M059J (cell line): ENCODE results near the gene IGSF22. TPM values are rescaled to one million over a fixed set of nuclear protein-coding genes. Genes with fewer than 3 reads are reported as not detected.
"Not testable (repeated sequence)": the region's sequence is repeated elsewhere in the genome, so short reads cannot be mapped to it uniquely, and the experiment has no call there.

Experiments
- DNase-seq: peaks from one replicate; pipeline ENCODE4 v3.0.0-alpha.2; 2012; ENCODE audit warnings: low read depth
- total RNA-seq: library from RNA; depleted of rRNA; stranded (reverse); fragments of >200 nt; shearing (Covaris generic); gene quantifications from 2 replicates; pipeline ENCODE4 v1.2.3, GENCODE V29; 2014; rRNA removed

The IGSF22 gene
- total RNA-seq, 1 experiment from 2014 or later, result not detected

DNA sequence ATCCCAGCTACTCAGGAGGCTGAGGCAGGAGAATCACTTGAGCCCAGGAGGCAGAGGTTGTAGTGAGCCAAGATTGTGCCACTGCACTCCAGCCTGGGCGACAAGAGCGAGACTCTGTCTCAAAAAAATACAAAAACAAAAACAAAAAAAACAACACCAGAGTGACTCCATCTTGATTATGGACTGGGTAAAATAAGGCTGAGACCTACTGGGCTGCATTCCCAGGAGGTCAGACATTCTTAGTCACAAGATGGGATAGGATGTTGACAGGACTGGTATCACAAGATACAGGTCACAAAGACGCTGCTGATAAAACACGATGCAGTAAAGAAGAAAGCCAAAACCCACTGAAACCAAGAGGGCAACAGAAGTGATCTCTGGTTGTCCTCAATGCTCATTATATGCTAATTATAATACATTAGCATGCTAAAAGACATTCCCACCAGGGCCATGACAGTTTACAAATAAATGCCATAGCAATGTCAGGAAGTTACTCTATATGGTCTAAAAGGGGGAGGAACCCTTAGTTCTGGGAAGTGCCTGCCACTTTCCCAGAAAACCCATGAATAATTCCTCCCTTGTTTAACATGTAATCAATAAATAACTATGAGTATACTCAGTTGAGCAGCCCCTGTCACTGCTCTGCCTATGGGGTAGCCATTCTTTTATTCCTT is 34.4 kb downstream of the IGSF22 start:
- DNase-seq, result not testable (repeated sequence)

DNA sequence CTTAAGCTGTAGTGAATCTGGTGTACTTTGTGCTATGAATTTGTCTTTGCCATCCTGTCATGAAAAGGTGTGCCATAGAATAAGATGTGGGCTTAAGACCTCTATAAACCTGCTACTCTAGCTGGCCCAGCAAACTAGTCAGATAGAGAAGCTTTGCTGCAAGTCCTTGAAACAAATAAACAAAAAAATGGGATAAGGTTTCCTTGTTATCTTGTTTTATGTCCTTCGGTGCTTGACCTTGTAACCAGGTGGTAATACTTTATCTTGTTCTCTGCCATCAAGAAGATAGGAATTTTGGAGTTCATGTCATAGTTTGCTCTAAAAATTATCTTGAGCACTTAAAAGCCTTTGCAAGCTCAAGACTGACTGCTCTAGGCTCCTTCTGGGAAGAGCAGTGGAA is 41.7 kb downstream of the IGSF22 start:
- no peak for DNase-seq

DNA sequence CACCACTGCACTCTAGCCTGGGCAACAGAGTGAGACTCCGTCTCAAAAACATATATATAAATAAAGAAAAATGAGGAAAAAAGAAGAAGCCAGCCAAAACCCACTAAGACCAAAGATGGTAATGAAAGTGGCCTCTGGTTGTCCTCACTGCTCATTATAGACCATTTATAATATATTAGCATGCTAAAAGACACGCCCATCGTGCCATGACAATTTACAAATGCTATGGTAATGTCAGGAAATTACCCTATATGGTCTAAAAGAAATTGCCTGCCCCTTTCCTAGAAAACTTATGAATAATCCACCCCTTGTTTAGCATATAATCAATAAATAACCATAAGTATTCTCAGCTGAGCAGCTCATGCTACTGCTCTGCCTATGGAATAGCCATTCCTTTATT is 43.5 kb downstream of the IGSF22 start:
- no peak for DNase-seq

DNA sequence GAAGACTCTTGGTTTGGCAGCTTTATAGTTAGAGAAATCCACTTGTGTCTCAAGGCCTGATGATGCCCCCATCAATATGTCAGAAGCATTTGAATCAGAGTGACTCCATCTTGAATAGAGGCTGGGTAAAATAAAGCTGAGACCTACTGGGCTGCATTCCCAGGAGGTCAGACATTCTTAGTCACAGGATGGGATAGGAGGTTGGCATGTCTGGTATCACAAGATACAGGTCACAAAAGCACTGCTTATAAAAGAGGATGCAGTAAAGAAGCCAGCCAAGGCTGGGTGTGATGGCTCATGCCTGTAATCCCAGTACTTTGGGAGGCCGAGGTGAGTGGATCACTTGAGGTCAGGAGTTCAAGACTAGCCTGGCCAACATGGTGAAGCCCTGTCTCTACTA is 44.0 kb downstream of the IGSF22 start:
- DNase-seq, result peak; percentile 71

DNA sequence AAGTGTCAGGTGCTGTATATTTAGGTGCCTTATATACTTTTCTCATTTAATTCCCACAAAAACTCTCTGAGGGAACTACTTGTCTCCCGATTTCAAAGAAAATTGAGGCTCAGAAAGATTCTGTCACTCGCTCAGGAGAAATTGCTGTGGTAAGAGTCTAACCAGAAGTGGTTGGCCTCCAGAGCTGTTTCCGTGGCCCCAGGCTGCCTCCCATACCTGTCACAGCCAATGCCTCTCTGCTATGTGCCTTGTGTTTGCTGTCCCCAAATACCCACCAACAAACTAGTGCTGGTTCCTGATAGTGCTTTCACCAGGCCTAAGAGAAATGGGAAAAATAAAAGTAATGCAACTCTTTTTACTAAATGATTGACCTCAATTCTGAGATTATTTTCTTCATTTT is 48.4 kb downstream of the IGSF22 start:
- peak; percentile 48 for DNase-seq

DNA sequence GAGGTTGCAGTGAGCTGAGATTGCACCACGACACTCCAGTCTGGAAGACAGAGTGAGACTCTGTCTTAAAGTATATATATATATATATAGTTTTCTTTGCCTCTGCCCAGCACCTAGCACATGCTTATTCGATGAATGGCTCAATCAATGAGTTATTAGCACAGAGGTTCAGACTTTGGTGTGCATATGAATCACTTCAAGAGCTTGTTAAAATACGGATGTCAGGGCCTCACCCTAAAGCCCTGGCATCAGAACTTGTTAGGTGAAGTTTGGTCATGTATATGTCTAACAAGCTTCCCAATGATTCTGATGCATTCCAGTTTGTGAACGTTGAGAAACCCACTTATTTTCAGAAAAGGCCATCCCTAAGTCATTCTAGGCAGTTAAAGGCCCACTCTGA is 49.2 kb downstream of the IGSF22 start:
- DNase-seq, result no peak

DNA sequence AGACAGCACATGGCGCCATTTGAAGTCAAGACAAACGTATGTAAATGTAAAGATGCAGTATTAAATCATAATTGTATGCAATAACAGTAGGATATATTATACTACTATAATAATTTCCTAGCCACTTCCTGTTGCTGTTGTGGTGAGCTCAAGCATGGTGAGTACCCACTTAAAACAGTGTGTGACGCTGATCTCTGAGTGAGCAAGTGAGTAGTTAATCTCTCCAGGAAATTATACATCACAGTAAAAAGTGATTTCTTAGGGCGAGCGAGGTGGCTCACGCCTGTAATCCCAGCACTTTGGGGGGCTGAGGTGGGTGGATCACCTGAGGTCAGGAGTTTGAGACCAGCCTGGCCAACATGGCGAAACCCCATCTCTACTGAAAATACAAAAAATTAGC is 53.8 kb downstream of the IGSF22 start:
- DNase-seq, result peak; percentile 56

DNA sequence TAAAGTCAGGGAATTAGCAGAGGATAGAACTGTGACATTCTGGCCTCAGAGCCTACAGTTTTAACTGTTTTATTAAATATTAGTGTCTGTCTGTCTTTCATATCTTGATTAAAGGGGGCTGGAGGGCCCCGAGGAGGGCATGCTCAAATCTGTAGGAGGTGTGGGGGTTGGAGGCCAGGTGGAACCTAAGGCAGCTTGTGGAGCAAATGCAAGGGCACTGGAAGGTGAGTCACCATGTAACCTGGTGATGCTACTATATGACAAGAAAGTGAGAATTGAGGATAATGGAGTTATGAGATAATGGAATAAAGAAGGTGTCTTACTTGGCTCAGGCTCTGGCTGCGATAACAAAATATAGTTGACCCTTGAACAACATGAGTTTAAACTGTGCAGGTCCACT is 54.7 kb downstream of the IGSF22 start:
- DNase-seq, result no peak

DNA sequence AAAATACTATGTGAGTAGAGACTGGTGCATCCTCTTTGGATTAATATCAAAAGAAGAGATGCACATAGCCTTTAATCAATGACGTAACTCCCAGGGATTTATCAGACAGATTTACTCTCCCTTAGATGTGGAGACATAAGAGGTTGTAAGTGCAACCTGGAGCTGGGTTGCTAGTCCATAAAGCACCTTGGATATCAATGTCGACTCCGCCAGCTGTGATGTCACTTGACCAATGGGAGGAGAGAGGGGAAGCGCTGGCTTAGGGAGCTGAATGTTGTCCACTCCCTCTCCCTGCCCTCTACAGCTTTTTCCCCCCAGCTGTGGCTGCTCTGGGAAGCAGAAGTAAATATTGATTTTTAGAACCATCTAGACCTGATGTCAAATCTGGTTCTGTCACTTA is 56.3 kb downstream of the IGSF22 start:
- DNase-seq, result no peak

DNA sequence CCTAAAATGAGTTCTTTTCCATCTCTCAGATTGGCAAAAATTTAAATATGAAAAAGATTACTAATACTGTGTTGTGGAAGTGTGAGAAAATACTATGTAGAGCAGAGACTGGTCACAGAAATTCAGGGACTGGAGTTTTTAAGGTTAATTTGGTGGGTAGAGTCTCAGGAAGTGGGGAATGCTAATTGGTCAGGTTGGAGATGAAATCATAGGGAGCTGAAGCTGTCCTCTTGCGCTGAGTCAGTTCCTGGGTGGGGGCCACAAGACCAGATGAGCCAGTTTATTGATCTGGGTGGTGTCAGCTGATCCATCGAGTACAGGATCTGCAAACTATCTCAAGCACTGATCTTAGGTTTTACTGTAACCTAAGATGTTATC is 56.8 kb downstream of the IGSF22 start:
- DNase-seq, result peak; percentile 43

DNA sequence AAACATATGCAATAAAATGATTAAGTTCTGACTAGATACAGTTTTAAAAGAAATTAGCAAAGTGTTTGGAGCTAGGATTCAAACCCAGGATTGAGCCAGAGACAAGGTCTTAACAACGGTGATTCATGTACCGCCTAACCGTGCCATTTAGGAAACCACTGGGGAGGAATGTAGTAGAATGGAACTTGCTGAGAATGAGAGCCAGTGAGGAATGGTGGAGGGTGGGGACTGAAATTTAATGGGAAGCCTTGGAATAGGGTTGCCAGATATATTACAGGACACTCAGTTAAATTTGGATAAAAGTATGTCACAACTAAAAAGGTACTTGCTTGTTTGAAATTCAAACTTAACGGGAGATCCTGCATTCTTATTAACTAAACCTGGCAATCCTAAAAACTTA is 57.9 kb downstream of the IGSF22 start:
- DNase-seq, result peak; percentile 63

DNA sequence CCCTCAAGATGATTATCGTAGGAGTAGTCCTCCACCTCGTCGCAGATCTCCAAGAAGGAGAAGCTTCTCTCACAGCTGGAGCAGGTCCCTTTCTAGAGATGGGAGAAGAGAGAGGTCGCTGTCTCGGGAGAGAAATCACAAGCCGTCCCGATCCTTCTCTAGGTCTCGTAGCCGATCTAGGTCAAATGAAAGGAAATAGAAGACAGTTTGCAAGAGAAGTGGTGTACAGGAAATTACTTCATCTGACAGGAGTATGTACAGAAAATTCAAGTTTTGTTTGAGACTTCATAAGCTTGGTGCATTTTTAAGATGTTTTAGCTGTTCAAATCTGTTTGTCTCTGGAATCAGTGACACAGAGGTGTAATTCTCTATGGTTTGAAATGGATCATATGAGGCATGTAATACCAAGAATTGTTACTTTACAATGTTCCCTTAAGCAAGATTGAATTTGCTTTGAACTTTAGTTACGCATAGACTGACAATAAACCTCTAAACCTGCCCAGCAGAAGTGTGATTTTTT is 60.6 kb downstream of the IGSF22 start:
- not testable (repeated sequence) for DNase-seq

DNA sequence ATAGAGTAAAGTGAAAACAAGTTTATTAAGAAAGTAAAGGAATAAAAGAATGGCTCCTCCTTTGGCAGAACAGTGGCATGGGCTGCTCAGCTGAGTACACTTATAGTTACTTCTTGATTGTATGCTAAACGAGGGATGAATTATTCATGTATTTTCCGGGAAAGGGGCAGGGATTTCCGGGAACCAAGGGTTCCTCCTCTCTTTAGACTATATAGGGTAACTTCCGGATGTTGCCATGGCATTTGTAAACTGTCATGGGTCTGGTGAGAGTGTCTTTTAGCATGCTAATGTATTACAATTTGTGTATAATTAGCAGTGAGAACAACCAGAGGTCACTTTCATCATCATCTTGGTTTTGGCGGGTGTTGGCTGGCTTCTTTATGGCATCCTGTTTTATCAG is 68.3 kb downstream of the IGSF22 start:
- no peak for DNase-seq

Other genes with a start within 250 kb of the IGSF22 start
- gene TSG101, start 199.2 kb downstream of the IGSF22 start, total RNA-seq, result 123 and 172 TPM in 2 replicates
- 46.7 and 124 TPM in 2 replicates for gene UEVLD, start 137.5 kb downstream of the IGSF22 start, total RNA-seq
- gene MISFA, start 126.4 kb downstream of the IGSF22 start, total RNA-seq, result not detected in 2 replicates
- gene SPTY2D1, start 91.8 kb downstream of the IGSF22 start, total RNA-seq, result 14.5 and 29.3 TPM in 2 replicates
- gene TMEM86A, start 27.4 kb downstream of the IGSF22 start, total RNA-seq, result 0.94 and 1.1 TPM in 2 replicates
- not detected in 2 replicates for gene PTPN5, start 65.6 kb upstream of the IGSF22 start, total RNA-seq
- not detected in 2 replicates for gene MRGPRX1, start 213.2 kb upstream of the IGSF22 start, total RNA-seq